IMR-90 (cell line): Measurements from ENCODE around the gene LZTS3. TPM values are rescaled to one million over a fixed set of nuclear protein-coding genes. Genes with fewer than 3 reads are reported as not detected.
"Not testable (repeated sequence)": the region's sequence is repeated elsewhere in the genome, so short reads cannot be mapped to it uniquely, and the experiment has no call there.

Experiments used
- ATAC-seq: fragments of 200-7000 bp; cut with Tn5 transposase; 2 replicates; pipeline ENCODE4 v1.9.1; 2020; ENCODE audit warnings: low read depth, mild to moderate bottlenecking, moderate library complexity
- BruUV-seq: library from RNA; stranded (reverse); fragments of 400-500 nt; replicated peaks from 2 replicates; lab custom pipeline; 2021; lab: Mats Ljungman, UMichigan
- CTCF ChIA-PET: fragments of 300-600 bp; formaldehyde crosslinking; extraction: SDS; loops from one replicate; lab custom pipeline; 2021; ENCODE audit warnings: antibody characterized with exemption; lab: Yijun Ruan, JAX
- POLR2A ChIA-PET: fragments of 300-600 bp; sonication (Branson Sonifier 250); formaldehyde crosslinking; loops from one replicate; lab custom pipeline; 2022; ENCODE audit warnings: antibody characterized with exemption; ENCODE audit not compliant: unreplicated experiment; lab: Charles Lee
- DNase-seq: peaks from one replicate; pipeline ENCODE4 v3.0.0; 2013
- H2AFZ ChIP-seq: replicated peaks from 2 replicates; pipeline ENCODE3; 2013; ENCODE audit warnings: low read length, mild to moderate bottlenecking; ENCODE audit not compliant: poor library complexity
- H2AK5ac ChIP-seq: 2 replicates; pipeline ENCODE4 v1.6.1; 2013; ENCODE audit warnings: low read depth, low read length, inconsistent platforms
- H2AK9ac ChIP-seq: replicated peaks from 2 replicates; pipeline ENCODE3; 2013; ENCODE audit warnings: mild to moderate bottlenecking, low read depth, low read length, moderate library complexity; ENCODE audit not compliant: poor library complexity
- H2BK120ac ChIP-seq: 2 replicates; pipeline ENCODE4 v1.6.1; 2013; ENCODE audit warnings: low read depth, low read length, inconsistent platforms
- H2BK15ac ChIP-seq: 3 replicates; pipeline ENCODE4 v1.6.1; 2013; ENCODE audit warnings: low read depth, low read length, inconsistent platforms
- H2BK20ac ChIP-seq: 2 replicates; pipeline ENCODE4 v1.6.1; 2013; ENCODE audit warnings: low read depth, mild to moderate bottlenecking, inconsistent platforms, low read length, moderate library complexity
- H2BK5ac ChIP-seq: 2 replicates; pipeline ENCODE4 v1.6.1; 2013; ENCODE audit warnings: mild to moderate bottlenecking, low read depth, low read length, inconsistent platforms; ENCODE audit not compliant: poor library complexity, severe bottlenecking
- H3K14ac ChIP-seq: replicated peaks from 2 replicates; pipeline ENCODE4 v1.6.1; 2013; ENCODE audit warnings: low read depth, low read length, inconsistent platforms
- H3K18ac ChIP-seq: 2 replicates; pipeline ENCODE4 v1.6.1; 2013; ENCODE audit warnings: low read depth, low read length, control low read depth
- H3K23ac ChIP-seq: 2 replicates; pipeline ENCODE4 v1.6.1; 2013; ENCODE audit warnings: low read depth, low read length, inconsistent platforms
- H3K27ac ChIP-seq: 2 replicates; pipeline ENCODE4 v1.5.1; 2013; ENCODE audit warnings: mild to moderate bottlenecking, control low read depth, low read length; ENCODE audit not compliant: insufficient read depth
- H3K27me3 ChIP-seq: 2 replicates; pipeline ENCODE4 v1.6.1; 2013; ENCODE audit warnings: low read length; ENCODE audit not compliant: control insufficient read depth, insufficient read depth
- H3K36me3 ChIP-seq: 2 replicates; pipeline ENCODE4 v1.6.1; 2013; ENCODE audit warnings: low read length, mixed read lengths; ENCODE audit not compliant: control insufficient read depth, insufficient read depth
- H3K4ac ChIP-seq: 2 replicates; pipeline ENCODE4 v1.6.1; 2013; ENCODE audit warnings: low read depth, low read length, inconsistent platforms
- H3K4me1 ChIP-seq: 2 replicates; pipeline ENCODE4 v1.6.1; 2013; ENCODE audit warnings: low read length, mixed read lengths; ENCODE audit not compliant: control insufficient read depth, insufficient read depth
- H3K4me2 ChIP-seq: 2 replicates; pipeline ENCODE4 v1.6.1; 2013; ENCODE audit warnings: low read depth, mild to moderate bottlenecking, control low read depth, low read length, moderate library complexity
- H3K4me3 ChIP-seq: 2 replicates; pipeline ENCODE4 v1.5.1; 2013; ENCODE audit warnings: low read depth, mild to moderate bottlenecking, control low read depth, low read length, moderate library complexity; ENCODE audit not compliant: insufficient read depth
- H3K56ac ChIP-seq: 2 replicates; pipeline ENCODE4 v1.6.1; 2013; ENCODE audit warnings: low read length, inconsistent platforms; ENCODE audit not compliant: insufficient read depth; ENCODE audit errors: extremely low read depth
- H3K79me1 ChIP-seq, 2 experiments: 2 replicates each; pipeline ENCODE4 v1.6.1; 2013; ENCODE audit warnings: low read length in 2 of 2, inconsistent platforms in 1 of 2, low read depth in 1 of 2
- H3K9ac ChIP-seq: 2 replicates; pipeline ENCODE4 v1.6.1; 2013; ENCODE audit warnings: low read depth, low read length, control low read depth
- H3K9me1 ChIP-seq: 2 replicates; pipeline ENCODE4 v1.6.1; 2013; ENCODE audit warnings: low read length, inconsistent platforms; ENCODE audit not compliant: insufficient read depth
- H3K9me3 ChIP-seq: 2 replicates; pipeline ENCODE4 v1.6.1; 2013; ENCODE audit warnings: low read length; ENCODE audit not compliant: control insufficient read depth, insufficient read depth
- H4K20me1 ChIP-seq: 2 replicates; pipeline ENCODE4 v1.6.1; 2013; ENCODE audit warnings: low read length, inconsistent platforms; ENCODE audit not compliant: insufficient read depth
- H4K5ac ChIP-seq: 2 replicates; pipeline ENCODE4 v1.6.1; 2013; ENCODE audit warnings: mild to moderate bottlenecking, low read depth, low read length, control low read depth
- H4K8ac ChIP-seq, 2 experiments: 2 replicates each; pipeline ENCODE4 v1.6.1; 2013; ENCODE audit warnings: low read depth in 2 of 2, low read length in 2 of 2, control low read depth in 1 of 2, inconsistent platforms in 1 of 2
- H4K91ac ChIP-seq: 2 replicates; pipeline ENCODE4 v1.6.1; 2013; ENCODE audit warnings: low read depth, low read length, inconsistent platforms; ENCODE audit not compliant: insufficient read depth
- whole genome bisulfite sequencing, 2 experiments: methylation state at CpG; one replicate each; pipeline versions ENCODE4 v1.1.5 to v1.1.7; 2013; ENCODE audit warnings: missing lambda C conversion rate in 2 of 2; ENCODE audit not compliant: insufficient read length in 1 of 2; ENCODE audit errors: extremely low coverage in 2 of 2; 5-methylcytosine and 5-hydroxymethylcytosine counted together
- dilution Hi-C: fragments of 300-500 bp; cut with HindIII; formaldehyde crosslinking; loops from one replicate; pipeline ENCODE4 v1.14.3; 2018; ENCODE audit warnings: low sequenced_read_pairs; ENCODE audit not compliant: unreplicated experiment
- in situ Hi-C: fragments of 300-500 bp; cut with MboI; formaldehyde crosslinking; loops from 3 replicates; pipeline ENCODE4 v1.14.3; 2019; ENCODE audit warnings: low sequenced_read_pairs, inconsistent platforms, mixed read lengths
- intact Hi-C: fragments of 100-400 bp; cut with micrococcal nuclease; formaldehyde crosslinking; loops from 2 replicates; pipeline ENCODE4 v1.10.0; 2022
- polyA plus RNA-seq, 3 experiments: library from polyadenylated mRNA; depleted of rRNA; stranded (reverse); fragments of >200 nt; gene quantifications; 2 replicates each; pipeline ENCODE4 v1.2.3, GENCODE V29; 2012; ENCODE audit warnings: low replicate concordance in 1 of 3
- total RNA-seq: library from RNA; depleted of rRNA; stranded (reverse); fragments of >200 nt; gene quantifications from 2 replicates; pipeline ENCODE4 v1.2.3, GENCODE V29; 2012

LZTS3 gene
- total and polyA plus RNA-seq, 2 of the 4 experiments (the other 2 are of a cell fraction) = 1.4 to 3.2 TPM

DNA sequence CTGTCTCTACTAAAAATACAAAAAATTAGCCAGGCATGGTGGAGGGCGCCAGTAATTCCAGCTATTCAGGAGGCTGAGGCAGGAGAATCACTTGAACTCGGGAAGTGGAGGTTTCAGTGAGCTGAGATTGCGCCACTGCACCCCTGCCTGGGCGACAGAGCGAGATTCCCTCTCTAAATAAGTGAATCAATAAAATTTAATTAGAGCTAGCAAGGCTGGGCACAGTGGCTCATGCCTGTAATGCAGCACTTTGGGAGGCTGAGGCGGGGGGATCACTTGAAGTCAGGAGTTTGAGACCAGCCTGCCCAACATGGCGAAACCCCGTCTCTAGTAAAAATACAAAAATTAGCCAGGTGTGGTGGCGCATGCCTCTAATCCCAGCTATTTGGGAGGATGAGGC lies 14.5 kb upstream of the LZTS3 start:
- H3K18ac ChIP-seq, POLR2A ChIA-PET, H4K91ac ChIP-seq, H3K9me3 ChIP-seq, H2AK9ac ChIP-seq, H3K14ac ChIP-seq, H3K27ac ChIP-seq, H3K56ac ChIP-seq, H3K4me1 ChIP-seq, intact Hi-C loops, H3K4me2 ChIP-seq, H3K9ac ChIP-seq, H2AK5ac ChIP-seq, DNase-seq, H3K4ac ChIP-seq, H3K23ac ChIP-seq, H4K20me1 ChIP-seq, H3K27me3 ChIP-seq, in situ Hi-C loops, H2BK120ac ChIP-seq, H2BK15ac ChIP-seq, H4K8ac ChIP-seq, dilution Hi-C loops, ATAC-seq, H2AFZ ChIP-seq, H3K79me1 ChIP-seq, H3K9me1 ChIP-seq, H3K4me3 ChIP-seq, BruUV-seq, H2BK20ac ChIP-seq, H2BK5ac ChIP-seq, H4K5ac ChIP-seq: not testable (repeated sequence)
- CTCF ChIA-PET = interaction anchor here (0.6 kb wide), 1 partner anchor 134 kb away, joined by 5 read pairs; no protein-coding TSS in a partner anchor
- 92% methylated on average over 4 of the region's 9 CpGs; no CpG with 5 or more reads in 1 of the 2 experiments for WGBS, 2 experiments
- H3K36me3 ChIP-seq = peaks cover 34% of the 10 kb centered on the region
